OCI-M1 (cell line): ENCODE measurements around the gene SPTBN4.
"Not testable (repeated sequence)": the region's sequence is repeated elsewhere in the genome, so short reads cannot be mapped to it uniquely, and the experiment has no call there.

Source experiments
- DNase-seq: peaks from one replicate; lab custom pipeline; 2025; lab: John Stamatoyannopoulos, UW

The SPTBN4 gene

DNA sequence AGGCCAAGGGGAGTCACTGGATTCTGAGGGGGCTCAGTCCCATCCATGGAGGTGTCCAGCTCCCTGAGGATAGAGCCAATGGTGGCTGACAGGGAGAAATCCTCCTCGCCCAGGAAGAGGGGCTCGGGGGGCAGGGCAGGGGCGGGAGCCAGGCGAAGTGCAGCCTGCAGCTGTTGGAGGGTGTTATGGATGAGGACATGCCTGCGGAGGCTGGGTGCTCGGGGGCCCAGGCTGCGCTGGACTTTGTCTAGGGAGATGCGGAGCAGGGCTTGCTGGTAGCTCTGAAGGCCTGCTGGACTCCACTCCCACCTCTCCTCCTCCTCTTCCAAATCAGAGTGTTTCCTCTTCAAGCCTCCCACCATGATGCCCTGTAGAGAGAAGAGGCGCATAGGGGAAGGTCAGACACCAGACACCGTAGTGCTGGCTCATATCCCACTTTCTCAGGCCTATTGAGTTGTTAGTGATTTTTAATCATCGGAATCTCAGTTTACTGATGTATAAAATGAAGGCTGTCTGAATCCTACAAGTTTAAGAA is 25.0 kb upstream of the SPTBN4 start:
- no peak for DNase-seq

DNA sequence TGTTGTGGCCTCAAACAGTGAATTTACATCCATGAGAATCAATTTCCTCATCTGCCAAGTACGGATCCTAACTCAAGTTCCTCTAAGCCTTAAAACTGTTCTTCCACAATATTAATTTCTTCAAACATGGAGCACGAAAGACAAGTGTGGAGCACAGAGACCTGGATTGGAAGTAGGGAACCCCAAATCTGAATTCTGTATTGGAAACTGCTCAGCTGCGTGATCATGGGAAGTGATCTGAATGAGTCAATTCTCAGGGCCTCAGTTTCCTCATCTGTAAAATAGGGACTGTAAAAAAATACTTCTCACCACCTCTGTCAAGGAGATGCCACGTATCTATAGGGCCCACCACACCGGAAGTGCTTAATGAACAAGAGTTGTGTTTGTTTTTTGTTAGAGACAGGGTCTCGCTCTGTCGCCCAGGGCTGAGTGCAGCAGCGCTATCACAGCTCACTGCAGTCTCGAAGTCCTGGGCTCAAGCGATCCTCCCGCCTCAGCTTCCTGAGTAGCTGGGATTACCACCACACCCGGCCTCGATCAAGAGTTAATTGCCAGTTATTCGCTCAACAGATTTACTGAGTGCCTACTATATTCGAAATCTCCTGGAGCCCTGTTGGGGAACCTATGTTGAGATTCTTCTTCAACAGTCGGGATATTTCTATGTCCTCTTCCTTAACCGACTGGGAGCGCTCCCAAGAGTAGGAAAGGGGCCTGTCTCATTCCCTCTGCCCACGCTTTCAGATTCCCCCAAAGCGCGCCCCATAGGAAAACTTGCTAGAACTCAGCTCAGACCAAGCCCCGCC is 24.3 kb upstream of the SPTBN4 start:
- DNase-seq, result no peak

DNA sequence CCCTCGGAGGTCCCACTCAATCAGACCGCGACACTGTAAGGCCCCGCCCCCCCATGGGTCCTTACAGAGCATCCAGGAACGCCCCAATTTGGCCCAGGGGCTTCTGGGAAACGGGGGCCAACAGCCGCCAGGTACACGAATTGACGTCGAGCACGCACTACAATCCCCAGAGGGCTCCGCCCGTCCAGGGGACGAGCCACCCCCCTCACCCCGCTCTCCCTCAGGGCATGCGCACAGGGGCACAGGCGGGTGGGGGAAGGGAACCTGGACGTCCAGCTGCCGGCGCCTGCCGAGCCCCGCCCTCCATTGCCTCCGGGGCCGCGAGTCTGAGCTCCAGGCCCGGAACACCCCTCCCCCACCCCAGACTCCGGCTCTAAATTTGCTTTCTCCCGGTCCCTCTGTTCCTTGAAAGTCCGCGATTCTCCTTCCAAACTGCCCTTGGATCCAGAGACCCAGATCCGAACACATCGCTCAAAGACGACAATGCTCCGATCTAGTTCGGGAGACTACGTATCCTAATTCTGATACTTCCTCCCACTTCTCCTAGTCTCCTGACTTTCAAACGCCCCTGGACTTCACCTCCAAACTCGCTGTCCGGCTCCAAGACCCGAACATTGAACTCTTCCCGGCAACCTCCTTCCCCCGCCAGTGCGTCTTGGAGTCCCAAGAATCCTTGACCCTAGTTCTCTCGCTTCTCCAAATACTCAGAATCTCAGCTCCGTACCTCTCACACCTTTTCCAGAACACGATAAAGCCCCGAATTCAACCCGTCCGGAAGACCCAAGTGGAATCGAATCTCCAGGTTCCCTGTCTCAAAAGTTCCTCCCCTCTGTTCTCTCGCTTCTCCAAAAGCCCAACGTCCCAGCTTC is 23.4 kb upstream of the SPTBN4 start:
- peak; percentile 100 for DNase-seq

DNA sequence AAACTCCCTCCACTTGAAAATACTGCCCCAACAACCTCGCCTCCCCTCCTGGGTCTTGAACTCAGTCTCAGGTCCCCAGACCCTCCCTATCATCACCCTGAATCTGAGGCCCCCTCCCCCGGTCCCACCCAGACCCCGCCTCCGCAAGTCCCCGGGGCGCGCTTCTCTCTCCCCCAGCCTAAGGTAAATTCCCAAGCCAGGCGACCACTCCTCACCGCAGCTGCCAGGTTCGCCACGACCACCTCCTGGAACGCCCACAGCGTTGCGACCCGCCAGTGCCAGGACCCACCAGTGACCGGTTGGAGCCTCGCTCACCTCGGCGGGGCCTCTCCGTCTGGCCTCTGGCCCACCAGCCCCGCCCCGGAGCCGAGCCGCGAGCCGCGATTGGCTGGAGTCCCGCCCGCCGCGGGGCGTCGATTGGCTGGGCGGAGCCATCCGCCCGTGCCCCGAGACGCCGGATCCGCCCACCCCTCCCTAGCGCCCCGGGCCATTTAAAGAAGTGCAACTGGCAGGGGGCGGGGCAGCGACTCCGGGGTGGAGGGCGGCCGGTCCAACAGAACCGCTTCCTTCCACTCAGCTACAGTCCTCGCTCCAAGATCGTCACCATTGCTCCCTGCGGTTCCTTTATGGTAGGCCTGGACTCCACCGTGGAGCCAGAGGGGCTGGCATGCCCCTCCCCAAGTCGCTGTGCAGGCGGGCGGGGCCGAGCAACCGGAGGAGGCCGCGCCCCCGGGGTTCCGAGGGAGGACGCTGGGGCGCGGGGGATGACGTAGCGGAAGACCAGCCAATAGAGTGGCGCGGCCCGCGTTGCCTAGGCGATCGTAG is 22.6 kb upstream of the SPTBN4 start, which contains the start of gene SERTAD3:
SERTAD3 (minus strand) TSS at position 336 of the 825 bp plus-strand sequence. CDS start 2,255 bp downstream, outside the sequence.
- DNase-seq, result peak; percentile 99

DNA sequence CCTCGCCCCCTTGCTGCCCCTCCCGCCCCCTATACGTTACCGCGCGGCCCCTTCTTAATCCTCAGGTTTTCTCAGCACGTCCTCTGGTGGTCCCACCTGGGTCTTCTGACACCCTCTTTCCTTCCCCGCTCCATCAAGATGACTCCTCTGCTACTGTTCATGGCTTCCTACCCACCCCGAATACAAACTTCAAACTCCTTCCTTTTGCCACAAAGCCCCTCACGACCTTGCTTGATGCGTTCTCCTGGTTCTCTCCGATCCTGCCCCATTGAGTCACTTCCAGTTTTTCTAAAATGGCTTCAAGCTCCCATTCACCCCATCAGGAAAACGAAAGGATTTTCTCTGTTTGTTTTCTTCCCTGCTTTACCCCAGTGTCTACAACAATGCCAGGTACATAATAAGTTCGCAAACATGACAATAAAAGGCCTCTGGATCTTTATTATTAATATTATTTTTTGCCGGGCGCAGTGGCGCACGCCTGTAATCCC is 21.9 kb upstream of the SPTBN4 start:
- DNase-seq, result no peak

DNA sequence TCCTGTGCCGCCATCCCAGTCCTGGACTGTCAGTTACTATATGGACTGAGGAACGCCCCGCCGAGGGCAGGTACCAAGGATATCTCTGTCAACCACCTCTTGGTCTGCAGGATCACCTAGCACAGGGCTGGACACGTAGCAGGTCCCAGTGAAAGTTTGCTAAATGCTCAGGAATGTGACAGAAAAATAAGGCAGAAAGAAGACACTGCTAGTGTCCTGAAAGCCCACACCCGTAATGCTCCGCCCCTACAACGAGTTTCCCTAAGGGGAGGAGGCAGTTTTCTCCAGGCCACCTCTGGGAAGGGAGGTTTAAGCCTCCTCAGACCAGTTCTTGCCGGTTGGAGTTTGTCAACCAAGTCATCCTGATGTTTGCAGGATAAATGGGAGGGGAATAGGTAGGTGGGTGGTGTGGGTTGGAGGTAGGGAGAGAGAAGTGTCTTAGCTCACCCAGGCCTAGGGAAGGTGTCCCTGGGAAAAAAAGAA is 21.0 kb upstream of the SPTBN4 start:
- DNase-seq, result peak; percentile 72

DNA sequence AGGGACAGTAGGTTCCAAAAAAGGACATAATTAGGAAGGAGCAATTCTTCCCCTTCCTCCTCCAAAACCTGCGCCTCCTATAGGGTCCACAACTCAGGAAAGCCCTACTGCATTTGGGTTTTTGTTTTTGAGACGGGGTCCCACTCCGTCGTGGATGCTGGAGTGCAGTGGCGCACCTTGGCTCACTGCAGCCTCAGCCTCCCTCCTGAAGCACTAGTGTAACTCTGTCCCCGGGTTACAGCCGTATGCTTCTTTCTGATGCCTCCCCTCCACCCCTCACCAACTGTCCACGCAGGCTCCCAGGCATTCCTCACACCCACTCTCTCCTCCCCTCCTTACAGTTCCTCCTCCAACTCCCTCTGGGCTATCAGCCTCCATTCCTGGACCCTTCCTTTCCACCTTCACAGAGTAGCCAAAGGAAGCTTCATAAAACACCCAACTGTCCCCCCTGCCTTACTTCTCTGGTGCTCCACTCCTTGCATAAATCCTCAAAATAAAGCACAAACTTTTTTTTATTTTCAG is 20.5 kb upstream of the SPTBN4 start:
- DNase-seq, result no peak

DNA sequence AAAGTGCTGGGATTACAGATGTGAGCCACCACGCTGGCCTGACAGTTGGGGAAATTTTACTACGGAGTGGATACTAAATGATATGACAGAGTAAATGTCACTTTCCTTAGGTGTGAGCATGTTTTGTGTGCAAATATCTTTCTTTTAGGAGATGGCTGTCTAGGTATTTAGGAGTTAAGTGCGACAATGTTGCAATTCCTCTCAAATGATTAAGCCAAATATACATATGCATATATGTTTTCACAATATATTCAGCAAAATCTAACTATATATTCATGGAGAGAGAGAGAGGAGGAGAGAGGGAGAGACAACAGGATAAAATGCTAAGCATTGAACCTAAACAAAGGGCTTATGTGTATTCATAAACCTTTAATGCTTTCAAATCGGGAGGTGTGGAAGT is 17.3 kb upstream of the SPTBN4 start:
- no peak for DNase-seq

DNA sequence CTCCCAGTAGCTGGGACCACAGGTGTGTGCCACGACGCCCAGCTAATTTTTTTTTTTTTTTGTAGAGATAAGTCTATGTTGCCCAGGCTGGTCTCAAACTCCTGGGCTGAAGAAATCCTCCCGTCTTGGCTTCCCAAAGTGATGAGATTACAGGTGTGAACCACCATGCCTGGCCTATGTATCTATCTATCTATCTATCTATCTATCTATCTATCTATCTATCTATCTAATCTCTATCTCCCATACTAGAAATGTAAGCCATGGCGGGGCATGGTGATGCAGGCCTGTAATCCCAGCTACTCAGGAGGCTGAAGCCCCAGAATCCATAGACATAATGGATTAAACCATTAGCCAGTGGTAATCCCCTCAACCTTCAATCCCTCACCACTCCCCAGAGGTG is 16.1 kb upstream of the SPTBN4 start:
- DNase-seq, result no peak

DNA sequence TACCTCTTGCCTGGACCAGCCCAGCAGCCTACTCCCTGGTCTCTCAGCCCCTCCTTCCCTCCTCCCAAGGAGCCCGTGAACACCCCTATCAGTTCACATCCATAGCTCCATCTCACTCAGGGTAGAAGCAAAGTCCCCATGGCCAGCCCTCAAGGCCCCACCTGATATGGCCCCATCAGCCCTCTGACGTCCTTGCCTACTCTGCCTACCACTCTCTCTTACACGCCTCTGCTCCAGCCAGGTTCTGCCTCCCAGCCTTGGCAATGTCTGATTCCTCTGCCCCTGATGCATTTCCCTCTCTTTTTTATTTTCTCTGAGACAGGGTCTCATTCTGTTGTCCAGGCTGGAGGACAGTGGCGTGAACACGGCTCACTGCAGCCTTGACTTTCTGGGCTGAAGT is 14.8 kb upstream of the SPTBN4 start:
- no peak for DNase-seq

DNA sequence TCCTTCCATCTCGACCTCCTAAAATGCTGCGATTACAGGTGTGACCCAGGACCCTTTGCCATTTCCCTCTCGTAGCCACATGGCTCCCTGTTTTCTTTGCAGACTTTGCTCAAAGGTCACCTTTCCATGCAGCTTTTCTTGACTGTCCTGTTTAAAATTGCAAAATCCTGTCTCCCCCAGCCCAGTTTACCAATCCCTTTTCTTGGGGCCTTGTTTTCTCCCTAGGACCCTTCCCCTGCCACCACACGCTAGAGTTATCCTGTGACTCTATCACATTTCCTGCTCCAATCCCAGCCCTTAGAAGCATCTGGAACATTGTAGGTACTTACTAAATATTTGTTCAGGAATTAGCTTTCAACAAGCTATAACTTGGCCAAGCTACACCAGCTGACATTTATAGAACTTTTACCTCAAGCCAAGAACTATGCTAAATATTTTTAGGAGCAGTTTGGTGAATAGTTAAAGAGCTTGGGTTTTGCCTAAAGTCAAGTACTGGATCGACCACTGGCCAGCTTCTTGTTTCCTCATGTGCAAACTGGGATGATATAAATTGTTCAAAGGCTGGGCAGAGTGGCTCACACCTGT is 13.6 kb upstream of the SPTBN4 start:
- no peak for DNase-seq

DNA sequence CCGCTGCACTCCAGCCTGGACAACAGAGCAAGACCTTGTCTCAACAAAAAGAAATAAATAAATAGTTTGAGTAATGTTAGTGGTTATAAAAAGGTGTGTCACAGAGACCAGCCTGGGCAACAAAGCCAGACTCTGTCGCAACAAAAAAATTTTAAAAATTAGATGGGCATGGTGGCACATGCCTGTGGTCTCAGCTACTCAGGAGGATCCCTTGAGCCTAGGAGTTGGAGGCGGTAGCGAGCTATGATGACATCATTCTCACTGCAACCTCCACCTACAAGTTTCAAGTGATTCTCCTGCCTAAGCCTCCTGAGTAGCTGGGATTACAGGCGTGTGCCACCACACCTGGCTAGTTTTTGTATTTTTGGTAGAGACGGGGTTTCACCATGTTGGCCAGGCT is 12.9 kb upstream of the SPTBN4 start:
- DNase-seq, result not testable (repeated sequence)

DNA sequence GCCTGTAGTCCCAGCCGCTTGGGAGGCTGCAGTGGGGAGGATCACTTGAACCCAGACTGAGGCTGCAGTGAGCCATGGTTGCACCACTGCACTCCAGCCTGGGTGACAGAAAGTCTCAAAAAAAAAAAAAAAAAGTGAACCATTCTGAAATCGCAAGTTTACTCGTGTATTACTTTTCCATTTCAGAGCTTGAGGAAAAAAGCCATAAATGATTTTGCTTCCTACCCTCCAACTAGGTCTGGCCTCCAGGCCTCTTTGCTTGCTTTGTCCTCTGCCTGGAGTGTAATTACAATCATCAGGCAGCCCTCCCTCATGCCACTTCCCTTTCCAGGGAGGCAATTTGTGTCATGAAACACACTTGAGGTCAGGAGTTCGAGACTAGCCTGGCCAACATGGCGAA is 9.8 kb upstream of the SPTBN4 start:
- DNase-seq, result no peak

DNA sequence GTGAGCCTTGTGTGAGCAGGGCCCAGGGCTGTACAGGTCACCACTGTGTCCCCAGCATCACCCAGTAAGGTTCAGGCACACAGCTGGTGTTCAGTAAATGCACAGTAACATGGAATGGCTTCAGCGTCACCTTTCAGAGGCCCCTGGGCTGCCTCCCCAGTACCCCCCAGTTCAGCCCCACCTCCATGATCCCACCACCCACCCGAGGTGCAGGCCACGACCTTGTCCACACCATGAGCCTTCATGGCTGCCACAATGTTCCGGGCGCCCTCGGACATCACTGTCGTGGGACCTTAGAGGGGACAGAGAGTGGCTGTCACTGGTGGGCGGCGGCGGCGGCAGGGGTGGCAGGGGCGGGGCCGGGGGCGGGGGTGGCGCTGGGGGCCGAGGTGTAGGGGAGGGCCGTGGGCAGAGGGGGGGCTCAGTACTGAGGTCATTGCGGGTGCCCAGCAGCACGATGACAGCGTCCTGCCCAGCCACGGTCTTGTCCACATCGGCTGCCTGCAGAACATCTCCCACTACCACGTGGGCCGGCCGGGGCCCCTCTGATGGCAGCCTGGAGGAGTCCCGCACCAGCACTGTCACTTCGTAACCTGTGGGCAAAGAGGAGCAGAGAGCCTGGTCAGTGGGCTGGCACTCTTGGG is 8.7 kb upstream of the SPTBN4 start:
- no peak for DNase-seq

DNA sequence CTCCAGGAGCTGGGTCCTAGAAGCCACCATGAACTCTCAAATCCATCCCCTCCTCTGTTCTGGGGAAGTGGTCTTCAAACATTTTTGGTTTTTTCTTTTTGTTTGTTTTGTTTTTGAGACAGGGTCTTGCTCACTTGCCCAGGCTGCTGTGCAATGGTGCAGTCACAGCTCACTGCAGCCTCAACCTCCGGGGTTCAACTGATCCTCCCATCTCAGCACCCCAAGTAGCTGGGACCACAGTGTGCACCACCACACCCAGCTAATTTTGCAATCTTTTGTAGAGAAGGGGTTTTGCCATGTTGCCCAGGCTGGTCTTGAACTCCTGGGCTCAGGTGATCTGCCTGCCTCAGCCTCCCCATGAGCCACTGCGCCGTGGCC is 8.2 kb upstream of the SPTBN4 start:
- no peak for DNase-seq

DNA sequence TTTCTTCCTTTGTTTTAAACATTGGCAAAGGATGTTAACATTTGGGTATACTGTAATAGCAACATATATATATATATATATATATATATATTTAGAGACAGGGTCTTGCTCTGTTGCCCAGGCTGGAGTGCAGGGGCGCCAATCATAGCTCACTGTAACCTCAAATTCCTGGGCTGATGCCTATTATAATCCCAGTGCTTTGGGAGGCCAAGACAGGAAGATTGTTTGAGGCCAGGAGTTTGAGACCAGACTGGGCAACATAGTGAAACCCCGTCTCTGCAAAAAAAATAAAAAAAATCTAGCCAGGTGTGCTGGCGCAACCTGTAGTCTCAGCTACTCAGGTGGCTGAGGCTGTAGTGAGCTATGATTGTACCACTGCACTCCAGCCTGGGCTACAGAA is 6.6 kb upstream of the SPTBN4 start:
- DNase-seq, result no peak

DNA sequence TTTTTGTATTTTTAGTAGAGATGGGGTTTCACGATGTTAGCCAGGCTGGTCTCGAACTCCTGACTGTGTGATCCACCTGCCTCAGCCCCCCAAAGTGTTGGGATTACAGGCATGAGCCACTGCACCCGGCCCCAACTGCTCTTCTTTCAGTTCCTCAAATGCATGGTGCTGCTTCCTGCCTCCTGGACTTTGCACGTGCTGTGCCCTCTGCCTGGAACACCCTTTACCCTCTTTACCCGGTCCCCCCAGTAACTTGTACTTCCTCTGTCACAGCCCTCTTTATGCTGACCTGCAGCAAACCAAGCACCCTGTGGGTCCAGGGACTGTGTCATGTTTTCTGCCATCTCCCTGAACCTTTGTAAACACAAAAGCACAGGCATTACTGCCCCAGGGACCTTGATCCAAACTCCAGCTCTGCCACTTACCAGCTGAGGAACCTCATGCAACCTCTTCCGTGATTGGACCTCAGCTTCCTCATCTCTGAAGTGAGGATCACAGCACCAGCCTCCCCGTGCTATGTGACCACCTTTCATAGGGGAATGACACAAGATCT is 5.1 kb upstream of the SPTBN4 start:
- no peak for DNase-seq

DNA sequence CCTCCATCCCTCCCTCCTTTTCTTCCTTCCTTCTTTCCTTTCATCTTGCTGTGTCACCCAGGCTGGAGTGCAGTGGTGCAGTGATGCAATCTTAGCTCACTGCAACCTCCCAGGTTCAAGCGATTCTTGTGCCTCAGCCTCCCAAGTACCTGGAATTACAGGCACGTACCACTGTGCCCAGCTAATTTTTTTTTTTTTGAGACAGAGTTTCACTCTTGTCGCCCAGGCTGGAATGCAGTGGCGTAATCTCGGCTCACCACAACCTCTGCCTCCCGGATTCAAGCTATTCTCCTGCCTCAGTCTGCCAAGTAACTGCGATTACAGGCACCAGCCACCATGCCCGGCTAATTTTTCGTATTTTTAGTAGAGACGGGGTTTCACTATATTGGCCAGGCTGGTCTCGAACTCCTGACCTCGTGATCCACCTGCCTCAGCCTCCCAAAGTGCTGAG is 3.2 kb upstream of the SPTBN4 start:
- DNase-seq, result peak; percentile 72

DNA sequence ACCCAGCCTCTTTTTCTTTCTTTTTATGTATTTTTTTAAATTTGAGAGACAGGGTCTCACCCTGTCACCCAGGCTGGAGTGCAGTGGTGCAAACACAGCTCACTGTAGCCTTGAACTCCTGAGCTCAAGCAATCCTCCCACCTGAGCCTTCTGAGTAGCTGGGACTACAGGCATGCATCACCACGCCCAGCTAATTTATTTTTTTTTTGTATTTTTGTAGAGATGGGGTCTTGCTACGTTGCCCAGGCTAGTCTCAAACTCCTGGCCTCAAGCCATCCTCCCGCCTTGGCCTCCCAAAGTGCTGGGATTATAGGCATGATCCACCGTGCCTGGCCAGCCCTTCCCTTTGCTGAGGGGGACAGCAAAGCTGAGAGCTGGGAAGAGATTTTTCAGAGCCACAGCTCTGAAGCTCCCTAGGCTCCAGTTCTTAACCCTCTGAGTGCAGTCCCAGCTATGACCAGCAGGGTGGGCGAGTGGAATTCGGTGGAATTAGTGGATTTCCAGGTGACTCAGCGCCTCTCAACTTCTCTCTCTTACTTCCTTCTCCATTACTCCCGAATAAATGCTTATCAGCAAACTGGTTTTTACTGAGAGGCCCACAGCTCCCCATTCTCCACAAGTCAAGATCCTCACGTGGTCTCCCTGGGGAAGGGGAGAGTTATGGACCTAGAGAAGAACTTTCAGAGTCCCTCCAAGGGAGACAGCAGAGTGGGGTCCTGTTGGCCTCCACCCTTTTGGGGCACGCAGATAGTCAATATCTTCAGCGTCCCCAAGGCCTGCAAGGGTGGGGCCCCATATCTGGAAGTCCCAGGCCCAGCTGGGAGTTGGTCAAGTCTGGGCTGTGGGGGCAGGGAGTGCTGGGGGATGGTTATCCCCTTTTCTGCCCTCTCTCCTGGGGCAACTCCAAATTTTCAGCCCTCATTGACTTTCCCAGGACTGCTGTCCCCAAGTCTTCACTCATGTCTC is 2.5 kb upstream of the SPTBN4 start:
- peak; percentile 97 for DNase-seq
